ENCODE measurements around the gene CTSZ.

CTSZ gene

GRCh38 chr20:59031564-59032022 is 24.5 kb upstream of the CTSZ start:
- no peak for TF ChIP-seq ZFX (IDR thresholded peaks at IDR 0.05; ENCODE audit: borderline replicate concordance)
- no peak for TF ChIP-seq CTCF (IDR thresholded peaks at IDR 0.05)

GRCh38 chr20:59030911-59031563 is 24.0 kb upstream of the CTSZ start:
- TF ChIP-seq ZFX (IDR thresholded peaks at IDR 0.05; ENCODE audit: borderline replicate concordance) (no peak), CTCF (IDR thresholded peaks at IDR 0.05) (no peak)
- H3K27ac ChIP-seq: peak overlapping the region; percentile 77

More at GRCh38 chr20:59031564-59032022, 24.5 kb upstream of the CTSZ start:
- H3K27ac ChIP-seq: peak overlapping the region; percentile 77

- no peak for TF ChIP-seq ZFX (IDR thresholded peaks at IDR 0.05; ENCODE audit: borderline replicate concordance)
- TF ChIP-seq CTCF (IDR thresholded peaks at IDR 0.05): no peak
- H3K27ac ChIP-seq: no peak overlapping the region
Observed at GRCh38 chr20:59028812-59029211, 21.8 kb upstream of the CTSZ start.

GRCh38 chr20:59027741-59028320 is 20.8 kb upstream of the CTSZ start:
- H3K27ac ChIP-seq: no peak overlapping the region
- TF ChIP-seq ZFX (IDR thresholded peaks at IDR 0.05; ENCODE audit: borderline replicate concordance) (no peak), CTCF (IDR thresholded peaks at IDR 0.05) (no peak)

GRCh38 chr20:59026904-59027740 is 20.1 kb upstream of the CTSZ start:
- TF ChIP-seq CTCF (IDR thresholded peaks at IDR 0.05): no peak
- no peak for TF ChIP-seq ZFX (IDR thresholded peaks at IDR 0.05; ENCODE audit: borderline replicate concordance)
- H3K27ac ChIP-seq: no peak overlapping the region

- H3K27ac ChIP-seq: no peak overlapping the region
- TF ChIP-seq CTCF (IDR thresholded peaks at IDR 0.05) (no peak), ZFX (IDR thresholded peaks at IDR 0.05; ENCODE audit: borderline replicate concordance) (no peak)
Observed at GRCh38 chr20:59025511-59025910, 18.5 kb upstream of the CTSZ start.
